Astrocyte (in vitro differentiated cells and primary cell): Measurements from ENCODE around the gene OPA3. TPM values are rescaled to one million over a fixed set of nuclear protein-coding genes. Genes with fewer than 3 reads are reported as not detected.

Experiments
- DNase-seq: peaks from one replicate; pipeline ENCODE4 v3.0.0-alpha.2; 2010; ENCODE audit warnings: low read depth
- FAIRE-seq: peaks from 2 replicates; lab custom pipeline; 2011; peaks lifted over from hg19 to GRCh38; lab: Jason Lieb, UNC
- H2AFZ ChIP-seq: 2 replicates; pipeline ENCODE4 v1.6.0; 2012; ENCODE audit warnings: low read depth, low read length, inconsistent platforms
- H3K27ac ChIP-seq: 2 replicates; pipeline ENCODE4 v1.5.1; 2011; ENCODE audit warnings: low read depth, low read length, inconsistent platforms
- H3K27me3 ChIP-seq: 2 replicates; pipeline ENCODE4 v1.6.0; 2011; ENCODE audit warnings: low read length, inconsistent platforms; ENCODE audit not compliant: insufficient read depth
- H3K36me3 ChIP-seq: 2 replicates; pipeline ENCODE4 v1.5.1; 2011; ENCODE audit warnings: low read length, inconsistent platforms; ENCODE audit not compliant: insufficient read depth
- H3K4me1 ChIP-seq: 2 replicates; pipeline ENCODE4 v1.5.1; 2011; ENCODE audit warnings: low read length, inconsistent platforms; ENCODE audit not compliant: insufficient read depth
- H3K4me2 ChIP-seq: 2 replicates; pipeline ENCODE4 v1.6.0; 2012; ENCODE audit warnings: low read length, inconsistent platforms
- H3K4me3 ChIP-seq: 2 replicates; pipeline ENCODE4 v1.5.1; 2011; ENCODE audit warnings: low read depth, mild to moderate bottlenecking, low read length, inconsistent platforms; ENCODE audit not compliant: insufficient read depth
- H3K79me2 ChIP-seq: 2 replicates; pipeline ENCODE4 v1.6.0; 2012; ENCODE audit warnings: mild to moderate bottlenecking, low read length, inconsistent platforms; ENCODE audit not compliant: insufficient read depth
- H3K9ac ChIP-seq: 2 replicates; pipeline ENCODE4 v1.6.0; 2012; ENCODE audit warnings: mild to moderate bottlenecking, low read length, inconsistent platforms
- H3K9me3 ChIP-seq: 2 replicates; pipeline ENCODE4 v1.5.1; 2012; ENCODE audit warnings: low read depth, mild to moderate bottlenecking, low read length, inconsistent platforms; ENCODE audit not compliant: insufficient read depth
- H4K20me1 ChIP-seq: 2 replicates; pipeline ENCODE4 v1.6.0; 2012; ENCODE audit warnings: low read length, inconsistent platforms; ENCODE audit not compliant: insufficient read depth
- H3K27ac Mint-ChIP-seq: one replicate; pipeline ENCODE4 v1.8.0; 2021; ENCODE audit warnings: mild to moderate bottlenecking, mixed read lengths; ENCODE audit not compliant: unreplicated experiment
- H3K27me3 Mint-ChIP-seq: one replicate; pipeline ENCODE4 v1.8.0; 2021; ENCODE audit warnings: low read depth, mixed read lengths; ENCODE audit not compliant: unreplicated experiment
- H3K36me3 Mint-ChIP-seq: one replicate; pipeline ENCODE4 v1.8.0; 2021; ENCODE audit warnings: low read depth, mixed read lengths; ENCODE audit not compliant: unreplicated experiment
- H3K4me1 Mint-ChIP-seq: one replicate; pipeline ENCODE4 v1.8.0; 2021; ENCODE audit warnings: low read depth, mixed read lengths; ENCODE audit not compliant: unreplicated experiment
- H3K4me3 Mint-ChIP-seq: one replicate; pipeline ENCODE4 v1.8.0; 2021; ENCODE audit warnings: mild to moderate bottlenecking, moderate library complexity, mixed read lengths; ENCODE audit not compliant: unreplicated experiment
- H3K9me3 Mint-ChIP-seq: one replicate; pipeline ENCODE4 v1.8.0; 2021; ENCODE audit warnings: mild to moderate bottlenecking, mixed read lengths; ENCODE audit not compliant: unreplicated experiment
- EZH2 ChIP-seq: IDR thresholded peaks from 2 replicates; pipeline ENCODE4 v1.6.1; 2012; ENCODE audit warnings: mild to moderate bottlenecking, low read length, inconsistent platforms; ENCODE audit not compliant: insufficient read depth
- total RNA-seq: library from RNA; stranded (reverse); gene quantifications from 2 replicates; pipeline ENCODE4 v1.2.1, GENCODE V29; 2021
- TF ChIP-seq, protein P1 (sequence below): IDR thresholded peaks from 2 replicates; pipeline ENCODE4 v1.5.1; 2011; ENCODE audit warnings: low read depth, mild to moderate bottlenecking, inconsistent platforms, low read length, moderate library complexity; ENCODE audit not compliant: insufficient read depth

OPA3 gene
- total RNA-seq, 1 donor from 2014 or later = 12.8 TPM

DNA sequence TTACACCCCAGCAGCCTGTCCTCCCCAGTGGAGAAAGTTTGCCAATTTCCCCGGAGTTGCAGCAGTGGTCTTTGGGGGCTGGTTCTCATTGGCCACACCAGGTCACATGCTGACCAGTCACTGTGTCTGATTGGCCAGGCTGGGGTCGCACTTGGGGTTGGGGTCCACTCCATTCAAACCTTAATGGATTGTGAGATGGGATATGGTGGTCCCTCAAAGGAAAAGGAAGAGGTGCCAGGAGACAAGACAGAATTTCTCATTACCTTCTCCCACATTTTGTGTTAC lies 82.9 kb downstream of the OPA3 start:
- H2AFZ ChIP-seq = no peak overlapping the region
- peaks cover 22% of the 10 kb centered on the region for H3K4me1 ChIP-seq
- TF ChIP-seq, protein P1, sequence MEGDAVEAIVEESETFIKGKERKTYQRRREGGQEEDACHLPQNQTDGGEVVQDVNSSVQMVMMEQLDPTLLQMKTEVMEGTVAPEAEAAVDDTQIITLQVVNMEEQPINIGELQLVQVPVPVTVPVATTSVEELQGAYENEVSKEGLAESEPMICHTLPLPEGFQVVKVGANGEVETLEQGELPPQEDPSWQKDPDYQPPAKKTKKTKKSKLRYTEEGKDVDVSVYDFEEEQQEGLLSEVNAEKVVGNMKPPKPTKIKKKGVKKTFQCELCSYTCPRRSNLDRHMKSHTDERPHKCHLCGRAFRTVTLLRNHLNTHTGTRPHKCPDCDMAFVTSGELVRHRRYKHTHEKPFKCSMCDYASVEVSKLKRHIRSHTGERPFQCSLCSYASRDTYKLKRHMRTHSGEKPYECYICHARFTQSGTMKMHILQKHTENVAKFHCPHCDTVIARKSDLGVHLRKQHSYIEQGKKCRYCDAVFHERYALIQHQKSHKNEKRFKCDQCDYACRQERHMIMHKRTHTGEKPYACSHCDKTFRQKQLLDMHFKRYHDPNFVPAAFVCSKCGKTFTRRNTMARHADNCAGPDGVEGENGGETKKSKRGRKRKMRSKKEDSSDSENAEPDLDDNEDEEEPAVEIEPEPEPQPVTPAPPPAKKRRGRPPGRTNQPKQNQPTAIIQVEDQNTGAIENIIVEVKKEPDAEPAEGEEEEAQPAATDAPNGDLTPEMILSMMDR = no peak
- TF ChIP-seq EZH2 = no peak
- no peak overlapping the region for H3K9ac ChIP-seq
- FAIRE-seq = no peak
- H3K9me3 ChIP-seq = no peaks in the 10 kb centered on the region
- no peak for DNase-seq
- H3K27ac Mint-ChIP-seq = no peak overlapping the region
- no peak overlapping the region for H3K4me2 ChIP-seq
- no peak overlapping the region for H3K4me3 Mint-ChIP-seq
- peaks cover 3% of the 10 kb centered on the region for H4K20me1 ChIP-seq
- peaks cover 24% of the 10 kb centered on the region for H3K27me3 Mint-ChIP-seq
- peaks cover 2% of the 10 kb centered on the region for H3K9me3 Mint-ChIP-seq
- no peak overlapping the region for H3K4me3 ChIP-seq
- no peaks in the 10 kb centered on the region for H3K36me3 ChIP-seq
- peaks cover 13% of the 10 kb centered on the region for H3K27me3 ChIP-seq
- peaks cover 6% of the 10 kb centered on the region for H3K4me1 Mint-ChIP-seq
- H3K27ac ChIP-seq = no peak overlapping the region
- H3K36me3 Mint-ChIP-seq = no peaks in the 10 kb centered on the region
- no peaks in the 10 kb centered on the region for H3K79me2 ChIP-seq

- H3K4me1 ChIP-seq = peaks cover 21% of the 10 kb centered on the region
- peaks cover 13% of the 10 kb centered on the region for H3K27me3 ChIP-seq
- H3K36me3 ChIP-seq = no peaks in the 10 kb centered on the region
- Mint-ChIP-seq H3K27me3 (peaks cover 24% of the 10 kb centered on the region), H3K9me3 (peaks cover 2% of the 10 kb centered on the region), H3K27ac (no peak overlapping the region), H3K36me3 (no peaks in the 10 kb centered on the region), H3K4me1 (peaks cover 6% of the 10 kb centered on the region), H3K4me3 (peak overlapping the region; percentile 50)
- TF ChIP-seq, protein P1 = no peak
- no peak for TF ChIP-seq EZH2
- no peak overlapping the region for H2AFZ ChIP-seq
- no peaks in the 10 kb centered on the region for H3K9me3 ChIP-seq
- DNase-seq = no peak
- peaks cover 4% of the 10 kb centered on the region for H4K20me1 ChIP-seq
- H3K4me3 ChIP-seq = no peak overlapping the region
- no peaks in the 10 kb centered on the region for H3K79me2 ChIP-seq
- H3K27ac ChIP-seq = no peak overlapping the region
- no peak overlapping the region for H3K9ac ChIP-seq
- no peak for FAIRE-seq
- H3K4me2 ChIP-seq = no peak overlapping the region
These were observed 83.5 kb downstream of the OPA3 start for GRCh38 chr19:45500918-45501729.
